K562 (cell line): ENCODE data around the gene FCGR3A. TPM values are rescaled to one million over a fixed set of nuclear protein-coding genes. Genes with fewer than 3 reads are reported as not detected.

Experiments used
- ADNP ChIP-seq: fragments of 200-800 bp; sonication (Bioruptor generic); IDR thresholded peaks from 2 replicates; pipeline ENCODE4 v1.6.1; 2016; ENCODE audit warnings: missing genetic modification characterization, missing compliant biosample characterization
- ATF1 ChIP-seq, 2 experiments: fragments of 450-650 bp in 1 of 2; IDR thresholded peaks; 2 replicates each; pipeline ENCODE4 v1.6.1; 2016; ENCODE audit warnings: missing compliant biosample characterization in 1 of 2, missing genetic modification characterization in 1 of 2
- BRD9 ChIP-seq: fragments of 450-650 bp; IDR thresholded peaks from 2 replicates; pipeline ENCODE4 v1.6.1; 2018; ENCODE audit warnings: low read depth; ENCODE audit not compliant: partially characterized antibody
- EP300 ChIP-seq: IDR thresholded peaks from 2 replicates; pipeline ENCODE4 v1.6.1; 2012; ENCODE audit warnings: low read length, improper control_type of control experiment
- ETS2 ChIP-seq: IDR thresholded peaks from 2 replicates; pipeline ENCODE4 v1.6.1; 2016; ENCODE audit warnings: borderline replicate concordance, missing genetic modification characterization, mild to moderate bottlenecking, moderate library complexity, missing compliant biosample characterization; ENCODE audit not compliant: poor library complexity, severe bottlenecking
- FOSL1 ChIP-seq: fragments of 200-800 bp; sonication (Bioruptor generic); conservative IDR thresholded peaks from 2 replicates; pipeline ENCODE4 v1.6.1; 2016; ENCODE audit warnings: missing genetic modification characterization, missing compliant biosample characterization
- GTF2B ChIP-seq: IDR thresholded peaks from 2 replicates; pipeline ENCODE4 v1.6.1; 2011; ENCODE audit not compliant: insufficient read length; ENCODE audit errors: extremely low read depth
- NFIC ChIP-seq: fragments of 450-650 bp; IDR thresholded peaks from 2 replicates; pipeline ENCODE4 v1.6.1; 2017; ENCODE audit warnings: mild to moderate bottlenecking, inconsistent platforms
- NONO ChIP-seq, 2 experiments: fragments of 200-400 bp in 1 of 2; fragments of 450-650 bp in 1 of 2; formaldehyde crosslinking in 1 of 2; IDR thresholded peaks; 2 replicates each; pipeline ENCODE4 v1.6.1; 2017; ENCODE audit warnings: low read depth in 2 of 2, mild to moderate bottlenecking in 2 of 2, moderate library complexity in 2 of 2, low read length in 1 of 2
- POLR2H ChIP-seq: IDR thresholded peaks from 2 replicates; pipeline ENCODE4 v1.6.1; 2016; ENCODE audit warnings: missing genetic modification characterization, low read depth, mild to moderate bottlenecking, control low read depth, missing compliant biosample characterization, moderate library complexity
- RBBP5 ChIP-seq: fragments of 200-600 bp; sonication (generic); IDR thresholded peaks from 2 replicates; pipeline ENCODE4 v1.6.1; 2012; ENCODE audit warnings: borderline replicate concordance, mild to moderate bottlenecking, low read length, control low read depth, inconsistent platforms; ENCODE audit not compliant: insufficient read depth, poor library complexity, severe bottlenecking
- RBM17 ChIP-seq: fragments of 200-400 bp; formaldehyde crosslinking; IDR thresholded peaks from 2 replicates; pipeline ENCODE4 v1.6.1; 2017; ENCODE audit warnings: low read depth, mild to moderate bottlenecking, low read length, borderline replicate concordance
- SIN3B ChIP-seq: fragments of 450-650 bp; IDR thresholded peaks from 2 replicates; pipeline ENCODE4 v1.6.1; 2017; ENCODE audit warnings: low read depth, mild to moderate bottlenecking, moderate library complexity
- SMARCA4 ChIP-seq: fragments of 450-650 bp; IDR thresholded peaks from 2 replicates; pipeline ENCODE4 v1.6.1; 2016
- TBP ChIP-seq: optimal IDR thresholded peaks from 2 replicates; pipeline ENCODE3; 2011; ENCODE audit warnings: low read depth, low read length, improper control_type of control experiment
- TCFL5 ChIP-seq: fragments of 250-450 bp; sonication (Bioruptor Pico); conservative IDR thresholded peaks from 2 replicates; pipeline ENCODE4 v1.6.1; 2021; ENCODE audit warnings: mild to moderate bottlenecking, moderate library complexity, matching md5 sums
- ZNF146 ChIP-seq: IDR thresholded peaks from one replicate; pipeline ENCODE4 v1.6.1; 2018; ENCODE audit warnings: missing compliant biosample characterization; ENCODE audit not compliant: unreplicated experiment
- ZNF408 ChIP-seq: fragments of 250-450 bp; sonication (Bioruptor Pico); IDR thresholded peaks from 2 replicates; pipeline ENCODE4 v1.4.0; 2020; ENCODE audit warnings: low read depth, mild to moderate bottlenecking, moderate library complexity
- ZNF583 ChIP-seq: fragments of 250-450 bp; sonication (Bioruptor Pico); IDR thresholded peaks from 2 replicates; pipeline ENCODE4 v1.4.0; 2020
- polyA plus RNA-seq, 8 experiments: library from polyadenylated mRNA; depleted of rRNA in 4 of 8; stranded (reverse) in 5 of 8; unstranded in 3 of 8; fragments of >200 nt; fragmentation: Nextera tagmentation in 2 of 8; fragmentation: Illumina TruSeq in 1 of 8; extraction: Ambion mirVana in 2 of 8; extraction: Trizol in 1 of 8; gene quantifications; 2 replicates each; pipeline versions ENCODE4 v1.2.1 to v1.2.3, GENCODE V29; 2011 to 2014; ENCODE audit warnings: inconsistent platforms in 1 of 8, missing spikeins in 1 of 8
- total RNA-seq, 7 experiments: library from RNA; depleted of rRNA in 6 of 7; stranded (reverse); fragments of >200 nt in 6 of 7; fragmentation: Illumina TruSeq in 2 of 7; extraction: Trizol in 2 of 7; gene quantifications; 2 replicates each; pipeline versions ENCODE4 v1.2.1 to v1.2.3, GENCODE V29; 2011 to 2021; ENCODE audit warnings: low replicate concordance in 1 of 7
- TF ChIP-seq, protein P1 (sequence below): fragments of 250-450 bp; sonication (Bioruptor Pico); IDR thresholded peaks from 2 replicates; pipeline ENCODE4 v1.4.0; 2020
- TF ChIP-seq, protein P2 (sequence below): fragments of 450-650 bp; formaldehyde crosslinking; IDR thresholded peaks from 2 replicates; pipeline ENCODE4 v1.4.0; 2020; ENCODE audit warnings: mild to moderate bottlenecking, moderate library complexity

FCGR3A gene
- total and polyA plus RNA-seq, 9 of the 15 experiments (the other 6 are each of a cell fraction or from before 2014, with no cell fraction given), result 0.04 to 0.29 (median 0.14) TPM; not detected in 3

- TF ChIP-seq, protein P1, sequence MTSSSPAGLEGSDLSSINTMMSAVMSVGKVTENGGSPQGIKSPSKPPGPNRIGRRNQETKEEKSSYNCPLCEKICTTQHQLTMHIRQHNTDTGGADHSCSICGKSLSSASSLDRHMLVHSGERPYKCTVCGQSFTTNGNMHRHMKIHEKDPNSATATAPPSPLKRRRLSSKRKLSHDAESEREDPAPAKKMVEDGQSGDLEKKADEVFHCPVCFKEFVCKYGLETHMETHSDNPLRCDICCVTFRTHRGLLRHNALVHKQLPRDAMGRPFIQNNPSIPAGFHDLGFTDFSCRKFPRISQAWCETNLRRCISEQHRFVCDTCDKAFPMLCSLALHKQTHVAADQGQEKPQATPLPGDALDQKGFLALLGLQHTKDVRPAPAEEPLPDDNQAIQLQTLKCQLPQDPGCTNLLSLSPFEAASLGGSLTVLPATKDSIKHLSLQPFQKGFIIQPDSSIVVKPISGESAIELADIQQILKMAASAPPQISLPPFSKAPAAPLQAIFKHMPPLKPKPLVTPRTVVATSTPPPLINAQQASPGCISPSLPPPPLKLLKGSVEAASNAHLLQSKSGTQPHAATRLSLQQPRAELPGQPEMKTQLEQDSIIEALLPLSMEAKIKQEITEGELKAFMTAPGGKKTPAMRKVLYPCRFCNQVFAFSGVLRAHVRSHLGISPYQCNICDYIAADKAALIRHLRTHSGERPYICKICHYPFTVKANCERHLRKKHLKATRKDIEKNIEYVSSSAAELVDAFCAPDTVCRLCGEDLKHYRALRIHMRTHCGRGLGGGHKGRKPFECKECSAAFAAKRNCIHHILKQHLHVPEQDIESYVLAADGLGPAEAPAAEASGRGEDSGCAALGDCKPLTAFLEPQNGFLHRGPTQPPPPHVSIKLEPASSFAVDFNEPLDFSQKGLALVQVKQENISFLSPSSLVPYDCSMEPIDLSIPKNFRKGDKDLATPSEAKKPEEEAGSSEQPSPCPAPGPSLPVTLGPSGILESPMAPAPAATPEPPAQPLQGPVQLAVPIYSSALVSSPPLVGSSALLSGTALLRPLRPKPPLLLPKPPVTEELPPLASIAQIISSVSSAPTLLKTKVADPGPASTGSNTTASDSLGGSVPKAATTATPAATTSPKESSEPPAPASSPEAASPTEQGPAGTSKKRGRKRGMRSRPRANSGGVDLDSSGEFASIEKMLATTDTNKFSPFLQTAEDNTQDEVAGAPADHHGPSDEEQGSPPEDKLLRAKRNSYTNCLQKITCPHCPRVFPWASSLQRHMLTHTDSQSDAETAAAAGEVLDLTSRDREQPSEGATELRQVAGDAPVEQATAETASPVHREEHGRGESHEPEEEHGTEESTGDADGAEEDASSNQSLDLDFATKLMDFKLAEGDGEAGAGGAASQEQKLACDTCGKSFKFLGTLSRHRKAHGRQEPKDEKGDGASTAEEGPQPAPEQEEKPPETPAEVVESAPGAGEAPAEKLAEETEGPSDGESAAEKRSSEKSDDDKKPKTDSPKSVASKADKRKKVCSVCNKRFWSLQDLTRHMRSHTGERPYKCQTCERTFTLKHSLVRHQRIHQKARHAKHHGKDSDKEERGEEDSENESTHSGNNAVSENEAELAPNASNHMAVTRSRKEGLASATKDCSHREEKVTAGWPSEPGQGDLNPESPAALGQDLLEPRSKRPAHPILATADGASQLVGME, result no peak
- TF ChIP-seq FOSL1 (tag), result 0 out of 2 replicates have a peak, but pooled peaks have one; percentile 21
- 0 out of 2 replicates have a peak, but pooled peaks have one; percentile 5 for TF ChIP-seq EP300
- TF ChIP-seq ETS2 (tag), result no peak
- TF ChIP-seq NFIC, result no peak
- peak; percentile 88 for TF ChIP-seq POLR2H (tag)
- TF ChIP-seq BRD9, result peak; percentile 46
- TF ChIP-seq ZNF408, result no peak
- no peak for TF ChIP-seq NONO (IDR thresholded peaks at IDR 0.05; ENCODE audit: low read depth in 2 of 2, low read length in 1 of 2)
- no peak for TF ChIP-seq ZNF583 (CRISPR knock-in tag)
- TF ChIP-seq SMARCA4, result peak; percentile 3
- TF ChIP-seq ATF1 (CRISPR knock-in tag; IDR thresholded peaks at IDR 0.05), result no peak
- TF ChIP-seq ATF1 (tag; IDR thresholded peaks at IDR 0.05), result no peak
- TF ChIP-seq RBBP5, result peak; percentile 2
- TF ChIP-seq TCFL5 (CRISPR knock-in tag), result no peak
- no peak for TF ChIP-seq GTF2B
- TF ChIP-seq, protein P2, sequence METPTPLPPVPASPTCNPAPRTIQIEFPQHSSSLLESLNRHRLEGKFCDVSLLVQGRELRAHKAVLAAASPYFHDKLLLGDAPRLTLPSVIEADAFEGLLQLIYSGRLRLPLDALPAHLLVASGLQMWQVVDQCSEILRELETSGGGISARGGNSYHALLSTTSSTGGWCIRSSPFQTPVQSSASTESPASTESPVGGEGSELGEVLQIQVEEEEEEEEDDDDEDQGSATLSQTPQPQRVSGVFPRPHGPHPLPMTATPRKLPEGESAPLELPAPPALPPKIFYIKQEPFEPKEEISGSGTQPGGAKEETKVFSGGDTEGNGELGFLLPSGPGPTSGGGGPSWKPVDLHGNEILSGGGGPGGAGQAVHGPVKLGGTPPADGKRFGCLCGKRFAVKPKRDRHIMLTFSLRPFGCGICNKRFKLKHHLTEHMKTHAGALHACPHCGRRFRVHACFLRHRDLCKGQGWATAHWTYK, result no peak
- 0 out of 2 replicates have a peak, but pooled peaks have one; percentile 5 for TF ChIP-seq ADNP (tag)
- no peak for TF ChIP-seq RBM17
- TF ChIP-seq TBP, result peak; percentile 98
- no peak for TF ChIP-seq ZNF146 (CRISPR knock-in tag)
- TF ChIP-seq SIN3B, result no peak
Measured at GRCh38 chr1:161531986-161532643, 17.5 kb downstream of the FCGR3A start (continued).
